PFSK-1 (cell line): ENCODE measurements around the gene NUDT4.

Experiments
- POLR2AphosphoS5 ChIP-seq: IDR thresholded peaks from 2 replicates; pipeline ENCODE4 v1.6.1; 2012; ENCODE audit warnings: low read depth, mild to moderate bottlenecking, control low read depth, low read length, moderate library complexity
- TAF1 ChIP-seq: IDR thresholded peaks from 2 replicates; pipeline ENCODE4 v1.6.1; 2012; ENCODE audit warnings: low read length, control low read depth, borderline replicate concordance; ENCODE audit not compliant: insufficient read depth
- TF ChIP-seq, protein P1 (sequence below), 2 experiments: IDR thresholded peaks; 2 replicates each; pipeline versions ENCODE4 v1.6.1 to v1.8.0; 2011 to 2012; ENCODE audit warnings: low read depth in 2 of 2, low read length in 2 of 2, control low read depth in 1 of 2, inconsistent platforms in 1 of 2, mild to moderate bottlenecking in 1 of 2, moderate library complexity in 1 of 2; ENCODE audit not compliant: insufficient read depth in 1 of 2

DNA sequence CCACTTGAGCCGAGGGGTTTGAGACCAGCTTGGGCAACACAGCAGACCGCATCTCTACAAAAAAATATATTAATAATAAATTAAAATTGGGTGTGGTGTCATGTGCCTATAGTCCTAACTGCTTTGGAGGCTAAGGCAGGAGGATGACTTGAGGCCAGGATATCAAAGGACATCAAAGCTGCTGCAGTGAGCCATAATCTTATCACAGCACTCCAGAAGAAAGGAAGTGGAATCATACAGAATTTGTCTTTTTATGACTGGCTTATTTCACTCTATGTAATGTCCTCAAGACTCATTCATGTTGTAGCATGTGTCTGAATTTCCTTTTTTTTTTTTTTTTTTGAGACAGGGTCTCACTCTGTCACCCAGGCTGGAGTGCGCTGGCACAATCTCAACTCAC is 43.9 kb upstream of the NUDT4 start:
- TF ChIP-seq POLR2AphosphoS5 (no peak), TAF1 (no peak)
- TF ChIP-seq, protein P1, sequence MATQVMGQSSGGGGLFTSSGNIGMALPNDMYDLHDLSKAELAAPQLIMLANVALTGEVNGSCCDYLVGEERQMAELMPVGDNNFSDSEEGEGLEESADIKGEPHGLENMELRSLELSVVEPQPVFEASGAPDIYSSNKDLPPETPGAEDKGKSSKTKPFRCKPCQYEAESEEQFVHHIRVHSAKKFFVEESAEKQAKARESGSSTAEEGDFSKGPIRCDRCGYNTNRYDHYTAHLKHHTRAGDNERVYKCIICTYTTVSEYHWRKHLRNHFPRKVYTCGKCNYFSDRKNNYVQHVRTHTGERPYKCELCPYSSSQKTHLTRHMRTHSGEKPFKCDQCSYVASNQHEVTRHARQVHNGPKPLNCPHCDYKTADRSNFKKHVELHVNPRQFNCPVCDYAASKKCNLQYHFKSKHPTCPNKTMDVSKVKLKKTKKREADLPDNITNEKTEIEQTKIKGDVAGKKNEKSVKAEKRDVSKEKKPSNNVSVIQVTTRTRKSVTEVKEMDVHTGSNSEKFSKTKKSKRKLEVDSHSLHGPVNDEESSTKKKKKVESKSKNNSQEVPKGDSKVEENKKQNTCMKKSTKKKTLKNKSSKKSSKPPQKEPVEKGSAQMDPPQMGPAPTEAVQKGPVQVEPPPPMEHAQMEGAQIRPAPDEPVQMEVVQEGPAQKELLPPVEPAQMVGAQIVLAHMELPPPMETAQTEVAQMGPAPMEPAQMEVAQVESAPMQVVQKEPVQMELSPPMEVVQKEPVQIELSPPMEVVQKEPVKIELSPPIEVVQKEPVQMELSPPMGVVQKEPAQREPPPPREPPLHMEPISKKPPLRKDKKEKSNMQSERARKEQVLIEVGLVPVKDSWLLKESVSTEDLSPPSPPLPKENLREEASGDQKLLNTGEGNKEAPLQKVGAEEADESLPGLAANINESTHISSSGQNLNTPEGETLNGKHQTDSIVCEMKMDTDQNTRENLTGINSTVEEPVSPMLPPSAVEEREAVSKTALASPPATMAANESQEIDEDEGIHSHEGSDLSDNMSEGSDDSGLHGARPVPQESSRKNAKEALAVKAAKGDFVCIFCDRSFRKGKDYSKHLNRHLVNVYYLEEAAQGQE (IDR thresholded peaks at IDR 0.05; ENCODE audit: insufficient read depth in 1 of 2, low read depth in 2 of 2, low read length in 2 of 2), result no peak
